Activated T-helper 1 cell treated with anti-CD3 and anti-CD28 coated beads, Interleukin-2, amount 50 U/mL, for 16 hours (primary cell): ENCODE results near the gene ARAP1.

Experiments used
- DNase-seq, 2 donors: peaks; one replicate each; pipeline ENCODE4 v3.0.0-alpha.2; 2020; ENCODE audit warnings: low read depth in 1 of 2, low spot score in 1 of 2

The ARAP1 gene

DNA sequence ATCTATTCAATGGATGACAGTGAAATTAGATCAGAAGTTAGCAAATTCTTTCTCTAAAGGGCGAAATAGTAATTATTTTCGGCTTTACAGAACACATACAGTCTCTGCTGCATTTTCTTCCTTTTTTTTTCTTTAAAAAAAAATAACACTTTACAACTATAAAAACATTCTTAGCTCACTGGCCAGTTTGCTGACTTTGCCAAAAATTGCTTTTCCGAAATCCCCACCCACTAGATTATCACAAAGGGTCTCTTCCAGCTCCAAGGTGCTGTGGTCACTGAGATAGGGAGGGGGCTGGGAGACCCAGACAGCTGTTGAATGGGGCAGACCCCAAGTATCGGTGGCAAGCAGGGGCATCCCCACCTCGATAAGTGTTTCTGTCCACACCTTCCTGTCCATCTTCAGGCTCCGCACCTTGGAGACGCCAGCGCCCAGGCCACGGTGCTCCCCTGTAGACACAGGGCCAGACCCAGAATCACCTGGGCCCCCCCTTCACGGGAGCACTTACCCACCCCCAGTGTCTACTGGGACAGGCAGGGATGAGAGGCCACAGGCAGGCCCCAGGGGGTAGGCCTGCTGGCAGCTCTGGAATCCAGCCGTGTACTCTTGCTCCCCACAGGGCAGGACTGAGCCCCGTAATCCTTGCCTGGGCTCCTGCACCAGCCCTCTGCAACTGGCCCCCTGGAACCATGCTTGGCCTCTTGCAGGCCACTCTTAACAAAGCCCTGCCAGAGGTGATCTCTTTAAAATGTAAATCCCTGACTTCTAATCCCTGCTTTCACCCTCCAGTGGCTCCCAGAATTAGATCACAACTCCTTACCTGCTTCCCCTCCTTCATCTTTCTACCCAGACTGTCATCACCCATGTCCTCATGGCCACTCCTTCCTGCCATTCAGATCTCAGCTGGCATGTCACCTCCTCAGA, 46.5 kb downstream of the ARAP1 start:
- DNase-seq = no peak

DNA sequence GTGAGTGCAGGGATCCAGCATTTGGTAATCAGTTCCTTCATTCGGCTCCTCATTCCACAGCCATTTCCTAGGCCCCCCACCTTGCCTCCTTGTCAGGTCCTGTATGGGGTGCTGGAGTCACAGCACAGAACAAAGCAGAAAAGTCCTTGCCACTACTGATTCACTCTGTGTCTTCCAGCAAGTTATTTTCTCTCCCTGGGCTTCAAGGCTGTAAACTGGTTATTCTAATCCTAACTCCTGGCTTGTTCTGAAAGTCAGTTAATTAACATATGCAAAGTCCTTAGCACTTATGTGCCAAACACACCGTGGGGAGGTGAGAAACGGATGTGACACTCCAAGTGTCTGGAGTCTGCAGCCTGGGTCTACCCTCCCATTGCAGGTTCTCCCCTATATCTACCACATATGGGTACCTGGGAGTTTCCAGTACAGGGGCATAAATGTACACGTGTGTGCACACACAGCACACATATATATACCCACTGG, 47.4 kb downstream of the ARAP1 start:
- DNase-seq = no peak

DNA sequence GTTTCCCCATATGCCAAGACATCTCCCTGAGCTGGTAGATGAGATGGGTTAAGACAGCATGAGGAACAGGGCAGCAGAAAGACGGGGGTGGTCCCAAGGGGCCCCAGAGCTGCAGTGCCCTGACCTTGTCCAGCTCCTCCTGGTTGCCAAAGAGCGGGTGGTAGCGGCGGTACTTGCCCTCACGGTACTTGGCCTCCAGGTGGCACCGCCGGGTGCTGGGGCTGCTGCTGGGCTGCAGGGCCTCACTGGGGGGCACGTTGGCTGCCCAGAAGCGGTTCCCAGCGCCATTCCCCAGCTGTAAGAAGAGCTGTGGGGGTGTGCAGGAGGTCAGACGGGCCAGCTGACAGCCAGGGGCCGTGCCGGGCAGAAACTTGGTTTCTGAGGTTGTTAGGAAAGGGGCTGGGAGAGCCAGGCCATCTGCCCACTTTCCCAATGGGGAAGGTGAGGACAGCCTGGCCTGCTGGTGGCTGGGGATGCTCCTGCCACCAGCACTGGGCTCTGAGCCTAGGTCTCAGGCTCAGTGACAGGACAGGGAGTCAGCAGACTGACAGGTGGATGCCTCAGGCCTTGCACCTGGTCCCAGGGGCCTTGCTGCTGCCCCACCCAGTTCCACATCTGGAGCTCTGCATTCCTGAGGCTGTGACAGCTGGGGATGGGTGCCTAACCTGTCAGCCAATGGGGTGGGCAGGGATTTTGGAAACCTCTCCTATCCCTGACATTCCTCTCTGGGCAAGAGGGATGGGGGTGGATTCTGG, 48.0 kb downstream of the ARAP1 start:
- DNase-seq = no peak

DNA sequence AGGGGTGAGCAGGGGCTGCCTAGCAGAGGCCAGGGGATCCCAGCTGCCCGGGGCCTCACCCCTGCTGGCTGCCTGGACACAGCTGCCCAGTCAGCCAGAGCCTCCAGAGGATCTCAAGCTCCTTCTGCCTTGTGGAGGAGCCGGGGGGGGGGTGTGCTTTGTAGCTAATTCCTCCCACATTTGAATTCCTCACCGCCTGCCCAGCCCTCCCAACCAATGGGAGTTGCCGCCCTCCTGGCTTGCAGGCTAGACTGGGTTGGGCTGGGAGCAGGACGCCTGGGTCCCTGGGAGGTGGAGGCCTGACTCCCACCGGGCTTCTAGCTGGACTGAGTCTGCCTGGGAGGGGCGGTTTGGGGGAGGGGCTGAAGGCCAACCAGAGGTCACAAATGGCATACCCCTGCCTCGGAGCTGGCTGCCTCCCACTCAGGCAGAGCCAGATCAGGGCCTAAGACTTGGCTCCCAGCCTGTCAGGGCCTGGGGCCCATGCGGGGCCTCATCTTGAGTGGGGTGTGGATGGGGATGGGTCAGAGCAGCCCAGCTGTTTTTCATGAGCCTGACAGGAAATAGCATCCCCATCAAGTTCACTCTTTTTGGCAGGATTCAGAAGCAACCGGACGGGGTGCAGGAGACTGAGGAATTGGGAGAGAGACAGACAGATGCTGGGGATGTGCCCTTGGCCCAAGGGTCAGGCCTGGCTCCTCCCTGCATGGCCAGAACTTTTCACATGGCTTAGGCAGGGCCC, 48.8 kb downstream of the ARAP1 start:
- no peak for DNase-seq

DNA sequence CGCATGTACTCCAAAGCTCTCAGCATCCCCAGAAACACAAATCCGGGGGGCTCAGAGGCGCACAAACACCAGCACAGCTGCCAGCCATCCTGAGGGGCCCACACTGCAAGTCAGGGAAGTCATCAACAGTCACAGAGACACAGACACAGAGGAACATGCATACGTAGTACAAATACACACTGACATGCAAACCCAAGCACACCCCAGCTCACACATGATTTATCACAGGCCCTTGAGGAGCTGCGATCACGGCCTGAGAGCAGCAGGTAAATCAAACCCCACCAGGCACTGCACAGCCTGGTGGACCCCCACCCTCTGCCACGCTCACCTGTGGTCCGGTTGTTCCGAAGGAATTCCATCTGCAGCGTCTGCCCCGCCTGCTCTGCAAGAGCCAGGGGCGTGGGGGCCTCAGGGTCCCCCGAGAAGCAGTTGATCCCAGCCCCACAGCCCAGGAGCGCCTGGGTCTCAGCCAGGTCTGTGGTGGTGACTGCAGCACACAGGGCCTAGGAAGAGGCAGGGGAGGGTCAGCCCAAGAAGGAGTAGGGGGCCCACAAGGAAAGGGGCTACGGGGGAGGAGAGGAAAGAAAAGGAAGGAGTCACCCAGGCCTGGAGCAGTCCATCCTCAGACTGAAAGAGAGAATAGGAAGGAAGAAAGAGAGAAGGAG, 49.5 kb downstream of the ARAP1 start:
- DNase-seq = no peak

DNA sequence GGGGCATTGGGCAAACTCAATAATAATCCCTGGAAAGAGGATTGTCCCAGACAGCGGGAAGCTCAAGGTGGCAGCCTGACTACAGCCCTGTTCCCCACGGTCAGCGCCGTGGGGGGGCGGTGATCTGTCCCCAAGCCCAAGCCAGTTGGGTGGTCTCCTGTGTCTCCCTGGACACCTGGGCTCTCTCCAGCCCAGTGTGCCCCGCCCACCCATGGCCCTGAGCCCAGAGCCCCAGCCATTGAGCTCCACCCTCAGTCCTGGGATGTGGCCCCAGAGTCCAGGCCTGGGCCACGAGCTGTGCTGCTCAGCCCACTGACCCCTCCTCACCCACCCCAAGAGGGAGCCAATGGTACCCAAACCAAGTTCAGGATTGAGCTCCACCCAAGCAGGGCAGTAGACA, 50.1 kb downstream of the ARAP1 start:
- DNase-seq = no peak

DNA sequence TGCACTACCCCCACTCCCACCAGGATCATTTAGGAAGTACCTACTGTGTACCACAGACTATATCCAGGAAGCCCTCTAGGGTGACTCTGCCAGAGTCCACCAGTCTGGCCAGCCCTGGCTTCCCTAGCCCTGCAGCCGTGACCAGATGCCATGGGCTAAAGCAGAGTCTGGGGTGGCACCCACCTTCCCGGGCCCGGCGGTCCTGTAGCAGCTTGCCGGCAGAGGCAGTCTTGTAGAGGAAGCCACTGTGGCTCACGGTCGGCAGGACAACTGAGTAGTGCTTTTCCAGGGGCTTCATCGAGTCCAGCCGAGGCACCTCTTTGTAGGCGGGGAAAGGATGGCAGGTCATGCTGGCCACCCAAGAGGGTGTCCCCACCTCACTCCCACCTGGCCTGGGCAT, 50.7 kb downstream of the ARAP1 start:
- no peak for DNase-seq

DNA sequence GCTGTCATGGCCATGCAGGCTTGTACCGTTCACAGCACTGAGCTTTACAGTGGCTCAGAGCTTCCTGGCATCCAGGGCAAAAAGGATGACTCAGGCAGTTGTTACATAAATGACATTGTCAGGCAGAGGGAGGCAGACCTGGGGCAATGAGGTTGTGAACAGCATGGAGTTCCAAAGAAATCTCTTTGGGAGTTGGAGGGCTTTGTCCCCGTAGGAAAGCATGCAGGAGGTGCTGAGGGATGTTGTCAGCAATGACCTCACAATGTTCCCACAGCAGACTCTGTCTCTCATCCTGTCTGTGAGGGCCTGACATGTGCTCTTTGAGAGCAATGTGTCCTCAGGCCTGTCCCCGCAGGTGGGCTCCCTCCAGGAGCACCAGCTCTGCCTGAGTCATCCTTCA, 52.1 kb downstream of the ARAP1 start:
- DNase-seq = no peak

DNA sequence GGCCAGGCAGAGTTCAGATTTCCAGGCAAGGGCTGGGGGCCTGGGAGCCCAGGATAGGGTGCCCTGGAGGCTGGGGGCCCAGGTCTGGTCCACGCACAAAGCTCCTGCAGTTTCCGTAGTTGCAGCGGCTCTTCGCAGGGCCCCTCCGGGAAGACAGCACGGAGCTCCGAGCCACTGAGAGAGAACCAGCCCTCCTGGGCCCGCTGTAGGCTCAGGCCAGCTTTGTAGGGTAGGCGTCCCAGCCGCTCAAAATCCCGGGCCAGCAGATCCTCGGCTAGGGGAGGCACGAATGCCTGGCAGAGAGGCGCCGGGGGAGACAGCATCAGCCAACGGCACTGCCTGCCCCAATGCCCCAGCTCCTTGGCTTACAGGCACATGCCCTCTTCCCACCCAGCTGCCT, 54.4 kb downstream of the ARAP1 start:
- no peak for DNase-seq

DNA sequence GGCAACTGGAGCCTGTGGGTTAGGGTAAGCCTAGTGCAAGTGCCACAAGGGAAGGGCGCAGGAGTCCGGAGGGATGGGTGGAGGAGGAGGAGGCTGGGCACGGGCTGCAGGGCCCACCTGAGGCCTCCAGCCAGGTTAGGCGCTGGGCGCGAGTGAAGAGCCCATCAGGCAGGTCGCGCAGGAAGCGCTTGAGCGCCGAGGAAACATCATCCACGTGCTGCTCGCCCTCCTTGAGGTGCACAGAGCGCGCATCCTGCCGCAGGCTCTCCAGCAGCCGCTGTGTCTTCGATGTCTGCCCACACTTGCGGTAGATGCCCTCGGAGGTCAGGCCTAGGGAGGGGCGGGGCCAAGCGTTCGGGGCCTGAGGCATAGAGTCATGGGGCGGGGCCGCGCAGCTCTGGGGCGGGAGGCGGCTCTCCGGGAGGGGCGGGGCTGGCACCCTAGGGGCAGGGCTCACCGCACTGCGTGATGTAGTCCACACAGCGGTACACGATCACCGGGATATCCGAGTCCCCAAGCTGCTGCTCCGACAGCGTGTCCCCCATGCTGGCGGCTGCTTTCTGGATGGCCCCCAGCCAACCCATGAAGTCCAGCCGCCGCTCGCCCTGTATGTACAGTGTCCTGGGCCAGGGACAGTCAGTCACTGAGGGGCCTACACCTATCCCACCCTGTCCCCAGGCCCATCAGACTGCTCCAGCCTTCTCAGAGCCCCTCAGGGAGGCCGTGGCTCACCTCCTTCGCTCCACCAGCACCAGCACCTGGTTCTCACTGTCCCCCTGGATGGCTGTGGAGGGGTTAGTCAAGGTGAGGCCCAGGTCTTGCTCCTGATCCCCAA, 55.1 kb downstream of the ARAP1 start:
- no peak for DNase-seq

DNA sequence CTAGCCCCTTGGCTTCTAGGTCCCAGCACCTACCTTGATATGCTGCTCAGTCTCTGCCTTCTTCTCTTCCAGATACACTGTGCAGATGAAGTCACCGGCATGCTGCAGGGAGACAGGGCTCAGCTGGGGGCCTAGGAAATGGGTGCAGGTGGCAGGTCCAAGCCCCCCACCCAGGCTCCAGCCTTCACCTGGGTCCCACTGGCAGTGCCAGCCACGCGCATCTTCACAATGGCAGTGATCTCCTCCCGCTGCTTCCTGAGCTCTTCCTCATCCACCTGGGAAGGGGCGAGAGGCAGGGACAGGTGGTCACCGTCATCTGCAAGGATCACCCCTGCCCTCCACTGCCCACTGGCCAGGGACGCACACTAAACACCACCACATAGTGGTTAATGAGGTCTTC, 56.9 kb downstream of the ARAP1 start:
- DNase-seq = no peak

DNA sequence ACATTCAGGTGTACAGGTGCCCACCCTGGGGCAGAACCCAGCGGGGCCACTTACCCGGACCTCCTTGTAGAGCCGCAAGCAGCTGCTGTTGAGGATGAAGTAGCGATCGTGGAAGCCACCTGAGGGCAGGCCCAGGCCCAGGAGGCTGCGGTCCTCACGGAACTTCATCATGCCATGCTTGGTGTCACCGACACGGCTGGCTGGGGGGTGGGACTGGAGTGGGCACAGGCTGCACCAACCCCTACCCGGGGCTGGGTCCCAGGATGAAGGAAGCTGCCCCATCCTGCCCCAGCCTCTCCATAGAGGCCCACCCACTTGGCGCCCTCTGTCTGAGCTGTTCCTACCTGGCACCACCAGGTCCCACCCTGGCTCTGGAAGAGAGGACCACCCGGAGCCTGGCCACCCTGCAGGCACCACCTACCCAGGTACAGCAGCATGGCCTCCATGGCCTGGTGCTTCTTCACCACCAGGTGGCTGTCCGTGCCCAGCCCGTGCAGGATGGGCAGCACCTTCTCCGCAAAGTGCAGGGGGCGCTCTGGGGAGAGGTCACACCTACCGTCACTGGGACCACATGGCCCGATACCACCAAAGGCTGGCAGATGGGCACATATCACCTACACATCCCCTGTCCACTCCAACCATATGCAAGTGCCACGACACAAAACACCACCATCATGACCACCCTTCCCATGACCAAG, 58.8 kb downstream of the ARAP1 start:
- no peak for DNase-seq

DNA sequence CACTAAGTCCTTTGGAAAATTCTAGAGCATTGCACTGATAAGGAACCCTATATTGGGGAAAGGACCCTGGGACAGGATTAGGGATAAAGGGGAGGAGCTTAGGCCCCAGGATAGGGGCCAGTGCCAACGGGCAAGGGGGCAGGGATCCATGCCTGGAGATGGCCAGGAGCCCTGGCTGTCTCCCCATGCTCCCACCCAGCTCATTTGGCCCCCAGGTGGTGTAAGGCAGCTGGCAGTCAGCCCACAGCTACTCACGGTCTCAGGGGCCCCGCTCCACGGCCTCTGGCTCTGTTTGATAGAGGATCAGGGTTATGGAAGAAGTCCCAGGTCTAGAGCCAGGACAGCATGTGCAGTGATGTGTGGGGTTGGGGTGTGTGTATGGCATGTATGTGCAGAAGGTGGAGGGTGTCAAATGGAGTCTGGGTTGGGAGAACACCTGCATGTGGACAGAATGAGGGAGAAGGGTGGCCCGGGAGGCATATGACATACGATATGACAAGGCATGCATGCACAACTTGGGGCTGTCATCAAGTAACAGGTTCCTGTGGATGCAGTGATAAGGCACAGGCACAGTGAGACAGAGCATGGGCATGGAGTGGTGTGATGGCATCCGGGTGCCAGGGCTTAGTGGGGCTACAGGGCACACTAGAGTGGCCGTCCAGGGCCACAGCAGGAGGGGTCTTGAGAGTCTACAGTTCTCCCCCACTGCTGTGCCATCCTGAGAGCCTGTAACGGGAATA, 59.5 kb downstream of the ARAP1 start:
- no peak for DNase-seq

DNA sequence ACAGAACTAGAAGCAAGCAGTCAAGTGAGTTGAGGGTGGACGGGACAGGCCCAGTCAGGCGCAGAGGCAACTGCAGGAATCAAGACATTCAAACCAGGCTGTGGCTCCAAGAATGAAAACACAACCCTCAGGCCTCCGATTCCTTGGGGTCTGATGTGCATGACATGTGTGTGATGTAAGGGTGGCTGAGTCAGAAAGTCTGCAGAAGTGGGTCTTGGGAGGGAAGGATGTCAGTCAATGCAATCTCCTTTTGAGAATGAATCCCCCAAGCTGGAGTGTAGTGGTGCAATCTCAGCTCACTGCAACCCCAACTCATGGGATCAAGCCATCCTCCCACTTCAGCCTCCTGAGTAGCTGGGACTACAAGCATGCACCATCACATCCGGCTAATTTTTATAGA, 62.0 kb downstream of the ARAP1 start:
- DNase-seq = no peak

DNA sequence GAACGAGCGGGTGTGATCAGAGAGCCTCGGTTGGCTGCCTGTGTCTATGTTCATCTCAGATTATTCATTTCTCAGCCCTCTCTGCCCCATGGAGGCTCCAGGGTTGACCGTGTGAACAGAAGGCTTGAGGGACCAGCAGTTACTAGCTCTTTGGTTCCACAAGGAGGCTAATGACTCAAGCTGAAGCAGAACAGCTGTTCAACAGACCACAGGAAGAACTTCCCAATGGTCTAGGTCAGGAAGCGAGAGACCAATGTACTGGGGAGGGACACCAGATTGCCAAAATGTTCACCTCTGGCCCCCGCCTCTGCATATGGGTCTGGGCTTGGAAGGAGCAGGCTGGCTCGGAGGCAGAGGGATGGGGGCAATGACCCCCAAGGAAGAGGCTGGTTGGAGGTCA, 63.3 kb downstream of the ARAP1 start:
- DNase-seq = no peak

DNA sequence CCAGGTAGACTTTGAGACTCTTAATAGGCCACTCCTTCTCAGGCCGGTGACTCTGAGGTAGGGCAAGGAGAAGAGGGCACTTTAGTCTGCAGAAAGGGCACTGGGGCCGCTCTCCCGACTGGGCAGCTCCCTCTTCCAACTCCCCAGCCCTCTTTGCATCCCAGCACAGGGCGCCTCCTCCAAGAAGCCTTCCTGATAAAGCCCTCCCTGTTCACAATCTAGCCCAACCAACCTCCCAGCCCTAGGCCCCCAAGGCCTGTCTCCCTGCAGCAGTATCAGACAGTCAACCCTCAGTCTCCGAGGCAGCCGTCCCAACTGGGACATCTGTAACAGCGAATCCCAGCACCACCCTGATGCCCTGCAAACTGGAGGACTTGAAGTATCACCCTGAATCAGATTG, 63.7 kb downstream of the ARAP1 start:
- no peak for DNase-seq

DNA sequence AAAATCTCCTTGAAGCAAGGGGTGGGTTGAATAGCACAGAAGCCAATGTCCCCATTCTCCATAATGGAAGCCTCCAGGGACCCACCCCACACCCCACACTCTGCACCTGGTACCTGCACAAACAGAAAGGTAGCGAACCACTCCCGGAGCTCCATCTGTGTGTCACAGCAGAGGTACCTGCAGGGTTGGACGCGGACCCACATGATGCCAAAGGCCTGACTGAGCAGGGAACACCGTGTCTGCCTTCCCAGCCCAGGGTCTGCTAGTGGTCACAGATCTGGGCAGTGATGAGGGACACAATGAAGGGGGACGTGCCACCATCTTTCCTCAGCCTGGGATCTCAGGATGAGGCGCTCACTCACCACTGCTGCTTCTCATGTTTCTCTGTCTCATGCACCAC, 64.9 kb downstream of the ARAP1 start:
- no peak for DNase-seq

DNA sequence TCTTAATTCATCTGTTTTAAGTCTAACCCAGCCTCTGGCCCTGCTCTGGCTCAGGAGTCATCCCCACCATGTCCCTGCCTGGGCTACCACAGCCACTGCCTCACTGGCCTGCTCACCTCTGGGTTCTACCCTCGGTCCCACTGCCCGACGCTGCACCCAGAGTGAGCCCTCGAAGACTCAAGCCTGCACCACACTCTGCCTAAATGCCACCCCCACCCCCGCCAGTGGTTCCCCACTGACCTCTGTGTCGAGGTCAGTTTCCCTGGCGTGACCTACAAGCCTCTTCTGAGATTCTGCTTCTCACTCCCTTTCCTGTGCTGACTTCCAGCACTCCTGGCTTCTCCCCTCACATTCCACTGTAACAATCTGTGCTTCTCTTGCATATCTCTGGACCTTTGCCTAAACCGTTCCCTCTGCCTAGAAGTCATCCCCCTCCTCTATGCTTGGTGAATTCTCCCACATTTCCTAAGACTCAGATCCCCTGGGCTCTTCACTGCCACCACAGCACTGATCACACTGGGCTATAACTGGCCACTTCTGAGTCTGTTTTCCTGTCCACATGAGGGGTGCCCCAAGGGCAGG, 65.5 kb downstream of the ARAP1 start:
- no peak for DNase-seq
